Measurements from ENCODE around the gene ZNF71. TPM values are rescaled to one million over a fixed set of nuclear protein-coding genes. Genes with fewer than 3 reads are reported as not detected.

The ZNF71 gene
- total RNA-seq, 4 donors from 2014 or later, result 6.7 to 9.2 (median 7.2) TPM

- TF ChIP-seq CTCF (IDR thresholded peaks at IDR 0.05) (no peak), POLR2A (IDR thresholded peaks at IDR 0.05) (no peak)
- no peak overlapping the region for H3K4me3 ChIP-seq (ENCODE audit: low read depth, poor library complexity, severe bottlenecking)
- DNase-seq (ENCODE audit: low spot score in 2 of 2), result no peak
- intact Hi-C loops (cut with DNase I; ENCODE audit: low total_unique reads), result no loop called here
- 62 to 73% methylated on average over 8 of the region's 8 CpGs for WGBS, 2 donors
These were observed 16.2 kb downstream of the ZNF71 start for GRCh38 chr19:56611288-56611687.

GRCh38 chr19:56612737-56613136 lies 17.6 kb downstream of the ZNF71 start:
- TF ChIP-seq CTCF (IDR thresholded peaks at IDR 0.05) (no peak), POLR2A (IDR thresholded peaks at IDR 0.05) (no peak)
- intact Hi-C loops (cut with DNase I; ENCODE audit: low total_unique reads), result no loop called here
- WGBS, 2 donors, result 82 to 93% methylated on average over 2 of the region's 2 CpGs
- no peak for DNase-seq (ENCODE audit: low spot score in 2 of 2)
- no peak overlapping the region for H3K4me3 ChIP-seq (ENCODE audit: low read depth, poor library complexity, severe bottlenecking)

- intact Hi-C loops (cut with DNase I; ENCODE audit: low total_unique reads), result no loop called here
- WGBS, 2 donors, result 48 to 76% methylated on average over 5 of the region's 5 CpGs
- no peak overlapping the region for H3K4me3 ChIP-seq (ENCODE audit: low read depth, poor library complexity, severe bottlenecking)
- TF ChIP-seq CTCF (IDR thresholded peaks at IDR 0.05) (no peak), POLR2A (IDR thresholded peaks at IDR 0.05) (no peak)
- DNase-seq (ENCODE audit: low spot score in 2 of 2), result no peak
These were observed 18.5 kb downstream of the ZNF71 start for GRCh38 chr19:56613639-56614038.

- no peak overlapping the region for H3K4me3 ChIP-seq (ENCODE audit: low read depth, poor library complexity, severe bottlenecking)
- intact Hi-C loops (cut with DNase I; ENCODE audit: low total_unique reads), result no loop called here
- DNase-seq (ENCODE audit: low spot score in 2 of 2), result no peak
- 89 to 95% methylated on average over 8 of the region's 8 CpGs for WGBS, 2 donors
- TF ChIP-seq CTCF (IDR thresholded peaks at IDR 0.05) (no peak), POLR2A (IDR thresholded peaks at IDR 0.05) (no peak)
These were observed 22.4 kb downstream of the ZNF71 start for GRCh38 chr19:56617531-56617930.

- intact Hi-C loops (cut with DNase I; ENCODE audit: low total_unique reads), result no loop called here
- no peak overlapping the region for H3K4me3 ChIP-seq (ENCODE audit: low read depth, poor library complexity, severe bottlenecking)
- DNase-seq (ENCODE audit: low spot score in 2 of 2), result no peak
- WGBS, 2 donors, result 70 to 71% methylated on average over 8 of the region's 8 CpGs
- TF ChIP-seq POLR2A (IDR thresholded peaks at IDR 0.05), result no peak
- TF ChIP-seq CTCF (IDR thresholded peaks at IDR 0.05), result no peak
These were observed 24.0 kb downstream of the ZNF71 start for GRCh38 chr19:56619121-56619520.

- TF ChIP-seq CTCF (IDR thresholded peaks at IDR 0.05), result no peak
- TF ChIP-seq POLR2A (IDR thresholded peaks at IDR 0.05), result no peak
- no peak overlapping the region for H3K4me3 ChIP-seq (ENCODE audit: low read depth, poor library complexity, severe bottlenecking)
- intact Hi-C loops (cut with DNase I; ENCODE audit: low total_unique reads), result no loop called here
- WGBS, 2 donors, result 95 to 98% methylated on average over 37 of the region's 37 CpGs
- no peak for DNase-seq (ENCODE audit: low spot score in 2 of 2)
These were observed 27.3 kb downstream of the ZNF71 start for GRCh38 chr19:56622374-56622773.
